NCI-H1930 (cell line): ENCODE results near the gene AP1B1.

Source experiments
- DNase-seq, 2 experiments: peaks; one replicate each; lab custom pipeline; 2025; lab: John Stamatoyannopoulos, UW

AP1B1 gene

DNA sequence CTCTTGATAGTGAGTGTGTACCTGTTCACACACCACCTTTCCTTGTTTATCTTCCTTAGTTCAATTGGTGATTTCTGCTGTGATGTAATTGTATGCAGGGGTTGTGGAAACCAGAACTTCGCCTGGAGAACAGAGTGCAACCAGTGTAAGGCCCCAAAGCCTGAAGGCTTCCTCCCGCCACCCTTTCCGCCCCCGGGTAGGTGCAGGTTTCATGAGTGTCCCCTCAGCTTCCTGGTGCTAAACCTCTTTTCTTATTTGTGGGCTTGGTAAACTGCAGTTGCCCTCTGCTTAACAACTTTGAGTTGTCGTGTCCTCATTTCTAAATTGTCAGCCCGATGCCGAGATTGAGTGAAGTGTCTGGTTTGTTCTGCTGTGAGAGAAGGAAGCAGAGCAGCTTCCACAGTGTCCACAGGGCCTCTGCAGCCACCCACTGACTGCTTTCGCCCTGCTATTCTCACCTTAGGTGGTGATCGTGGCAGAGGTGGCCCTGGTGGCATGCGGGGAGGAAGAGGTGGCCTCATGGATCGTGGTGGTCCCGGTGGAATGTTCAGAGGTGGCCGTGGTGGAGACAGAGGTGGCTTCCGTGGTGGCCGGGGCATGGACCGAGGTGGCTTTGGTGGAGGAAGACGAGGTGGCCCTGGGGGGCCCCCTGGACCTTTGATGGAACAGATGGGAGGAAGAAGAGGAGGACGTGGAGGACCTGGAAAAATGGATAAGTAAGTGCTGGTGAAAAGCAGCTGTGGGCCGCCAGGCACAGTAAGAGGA, 89.1 kb downstream of the AP1B1 start:
- DNase-seq = no peak

DNA sequence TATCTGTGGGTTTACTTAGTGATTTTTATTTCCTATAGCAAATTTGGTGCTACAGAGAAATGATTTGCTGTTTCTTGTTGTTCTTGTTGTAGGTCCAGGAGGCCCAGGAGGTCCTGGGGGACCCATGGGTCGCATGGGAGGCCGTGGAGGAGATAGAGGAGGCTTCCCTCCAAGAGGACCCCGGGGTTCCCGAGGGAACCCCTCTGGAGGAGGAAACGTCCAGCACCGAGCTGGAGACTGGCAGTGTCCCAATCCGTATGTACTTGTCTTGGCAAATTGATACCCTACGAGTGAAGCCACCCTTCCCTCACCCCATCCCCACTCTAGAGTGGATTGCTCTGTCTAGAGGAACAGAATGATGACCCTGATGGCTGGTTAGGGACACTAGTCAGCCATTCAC, 89.7 kb downstream of the AP1B1 start:
- no peak for DNase-seq

DNA sequence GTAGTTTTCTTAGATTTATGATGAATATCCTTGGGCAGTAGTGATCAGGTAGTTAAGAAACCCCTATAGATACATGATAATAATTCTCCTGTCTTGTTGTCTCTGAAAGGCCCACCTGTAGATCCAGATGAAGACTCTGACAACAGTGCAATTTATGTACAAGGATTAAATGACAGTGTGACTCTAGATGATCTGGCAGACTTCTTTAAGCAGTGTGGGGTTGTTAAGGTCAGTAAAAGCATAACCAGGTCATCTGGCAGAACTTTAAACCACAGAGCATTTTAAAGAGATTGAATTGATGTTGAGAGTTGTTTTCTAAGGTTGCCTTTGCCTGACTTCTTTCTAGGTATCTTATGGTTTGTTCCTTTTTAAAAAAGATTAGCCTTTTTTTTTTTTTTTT, 96.0 kb downstream of the AP1B1 start:
- no peak for DNase-seq

DNA sequence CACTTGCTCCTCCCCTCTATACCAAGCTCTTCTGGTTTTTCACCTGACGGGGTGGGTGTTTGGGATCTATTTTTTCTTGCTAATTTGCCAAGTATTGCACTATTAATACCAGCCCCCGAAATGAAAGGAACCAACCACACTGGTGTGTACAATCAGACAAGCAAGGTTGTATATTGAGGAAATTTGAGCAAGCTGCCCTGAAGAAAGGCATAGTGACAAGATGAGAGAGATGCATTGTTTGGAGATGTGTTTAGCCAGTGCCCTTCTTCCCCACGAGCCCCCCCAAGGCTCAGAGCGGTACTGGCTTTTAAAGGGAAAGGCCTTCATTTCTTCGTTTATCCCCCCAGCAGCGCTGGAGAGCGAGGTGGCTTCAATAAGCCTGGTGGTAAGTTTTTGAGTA, 97.2 kb downstream of the AP1B1 start:
- no peak for DNase-seq

DNA sequence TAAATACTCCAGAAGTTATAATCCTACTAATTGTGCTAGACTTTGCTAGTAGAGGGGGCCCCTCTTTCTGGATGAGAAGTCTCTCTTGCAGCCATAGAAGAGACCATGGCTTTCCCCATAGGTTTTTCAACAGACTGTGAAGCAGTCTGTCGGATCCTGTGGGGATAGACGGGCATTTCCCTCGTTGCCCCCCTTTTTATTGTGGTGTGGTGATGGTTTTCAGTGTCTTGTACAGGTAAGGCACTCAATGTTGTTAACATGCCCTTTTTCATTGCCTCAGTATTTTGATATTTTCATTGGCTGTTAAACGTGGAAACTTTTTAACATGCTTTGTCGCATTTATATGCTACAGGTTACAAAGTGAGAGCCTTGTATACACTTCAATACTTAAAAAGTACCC, 98.3 kb downstream of the AP1B1 start:
- no peak for DNase-seq

DNA sequence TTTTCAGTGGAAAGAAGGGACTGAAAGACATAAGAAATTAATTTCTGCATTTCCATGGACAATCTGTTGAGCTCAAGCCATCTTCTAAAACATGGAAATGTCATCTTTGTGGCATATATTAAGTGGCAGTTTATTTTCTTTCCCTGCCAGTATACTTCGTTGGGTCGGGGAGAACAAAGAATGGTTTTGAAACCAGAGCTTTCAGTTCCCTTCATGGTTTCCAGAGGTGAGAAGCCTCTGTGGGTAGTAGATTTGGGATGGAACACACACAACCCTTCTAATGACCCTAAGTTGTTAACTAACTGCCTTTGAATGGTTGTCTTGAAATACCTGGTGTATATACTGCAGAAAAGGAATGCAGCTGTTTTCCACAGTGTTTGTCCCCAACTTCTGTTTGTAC, 99.5 kb downstream of the AP1B1 start:
- DNase-seq = no peak

DNA sequence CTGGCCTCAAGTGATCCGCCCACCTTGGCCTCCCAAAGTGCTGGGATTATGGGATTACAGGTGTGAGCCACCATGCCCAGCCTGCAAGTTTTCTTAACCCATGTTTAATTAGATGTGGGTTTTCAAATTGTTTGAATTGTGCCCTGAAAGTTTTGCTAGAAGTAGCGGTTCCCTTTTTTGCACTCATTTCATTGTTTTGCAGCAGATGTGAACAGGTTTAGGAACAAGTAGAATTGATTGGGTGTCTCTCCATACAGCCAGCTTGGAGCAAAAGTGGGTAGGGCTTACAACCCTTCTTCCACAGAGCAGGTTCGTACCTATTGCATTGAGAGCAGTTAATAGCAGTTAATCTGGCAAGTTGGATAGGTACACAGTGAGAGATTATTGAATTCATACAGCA, 104.2 kb downstream of the AP1B1 start:
- DNase-seq = no peak

DNA sequence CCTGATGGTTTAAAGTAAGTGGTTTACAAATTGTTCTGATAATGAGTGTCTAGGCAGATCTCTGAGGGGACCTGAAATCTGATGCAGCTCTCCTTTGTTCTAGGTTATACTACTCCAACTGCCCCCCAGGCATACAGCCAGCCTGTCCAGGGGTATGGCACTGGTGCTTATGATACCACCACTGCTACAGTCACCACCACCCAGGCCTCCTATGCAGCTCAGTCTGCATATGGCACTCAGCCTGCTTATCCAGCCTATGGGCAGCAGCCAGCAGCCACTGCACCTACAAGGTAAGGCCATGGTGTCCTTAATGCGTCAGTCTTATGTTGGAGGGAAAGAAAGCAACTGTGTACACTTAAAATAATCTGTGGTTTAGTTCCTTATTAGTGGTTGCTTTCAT, 110.4 kb downstream of the AP1B1 start:
- no peak for DNase-seq
